Astrocyte (in vitro differentiated cells and primary cell): ENCODE measurements around the gene MBNL3.

Source experiments
- CTCF ChIP-seq: IDR thresholded peaks from 2 replicates; pipeline ENCODE4 v1.5.1; 2011; ENCODE audit warnings: low read depth, mild to moderate bottlenecking, inconsistent platforms, low read length, moderate library complexity; ENCODE audit not compliant: insufficient read depth
- EZH2 ChIP-seq: IDR thresholded peaks from 2 replicates; pipeline ENCODE4 v1.6.1; 2012; ENCODE audit warnings: mild to moderate bottlenecking, low read length, inconsistent platforms; ENCODE audit not compliant: insufficient read depth

GRCh38 chrX:132435222-132435621 is 53.6 kb downstream of the MBNL3 start:
- TF ChIP-seq CTCF (no peak), EZH2 (no peak)
